ENCODE data around the gene WIZ.
"Not testable (repeated sequence)": the region's sequence is repeated elsewhere in the genome, so short reads cannot be mapped to it uniquely, and the experiment has no call there.

The WIZ gene

DNA sequence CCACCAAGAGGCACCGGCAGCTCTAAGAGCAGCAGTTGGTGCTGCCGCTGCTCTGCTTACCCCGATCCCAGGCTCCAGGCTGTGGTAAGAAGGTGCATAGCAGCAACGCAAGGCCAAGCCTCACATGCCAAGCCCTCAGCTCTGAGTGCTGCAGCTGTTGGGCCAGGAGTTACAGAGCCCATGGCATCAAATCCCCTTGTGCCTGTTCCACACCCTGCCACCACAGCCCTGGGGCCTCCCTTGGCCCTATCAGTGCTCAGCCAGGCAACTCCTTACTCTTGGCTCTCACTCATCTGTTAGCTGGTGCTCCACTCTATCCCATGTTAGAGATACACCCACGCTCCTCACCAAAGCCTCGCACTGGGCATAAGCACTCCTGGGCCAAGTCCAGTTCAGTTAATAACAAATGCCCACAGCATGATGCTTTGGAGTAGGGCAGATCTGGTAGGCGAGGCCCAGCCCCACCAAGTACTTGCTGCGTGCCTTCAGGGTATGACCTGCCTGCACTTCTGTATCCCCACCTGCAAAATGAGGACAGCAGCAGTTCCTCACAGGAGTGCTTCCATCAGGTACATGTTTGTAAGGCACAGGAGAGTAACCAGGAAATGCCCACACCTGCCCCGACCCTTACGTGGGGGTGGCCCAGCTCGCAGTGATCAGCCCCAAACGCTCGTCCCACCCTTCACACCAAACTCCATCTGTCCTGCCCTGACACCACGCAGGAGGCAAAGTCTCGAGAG lies 47.2 kb downstream of the WIZ start:
- no peak for DNase-seq

DNA sequence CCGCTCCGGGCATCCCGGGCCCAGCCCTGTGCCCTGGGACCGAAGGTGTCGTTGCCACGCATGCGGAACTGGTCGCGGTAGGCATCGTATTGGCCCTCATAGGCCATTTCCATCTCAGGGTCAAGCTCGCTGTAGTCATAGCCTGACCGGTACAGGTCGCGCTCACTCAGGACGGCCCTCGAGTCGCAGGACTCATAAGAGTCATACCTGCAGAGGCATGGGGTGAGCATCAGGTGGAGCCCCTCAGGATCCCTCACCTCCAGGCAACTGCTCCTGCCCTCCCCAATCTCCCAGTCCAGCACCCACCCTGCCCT lies 48.4 kb downstream of the WIZ start:
- DNase-seq = no peak

DNA sequence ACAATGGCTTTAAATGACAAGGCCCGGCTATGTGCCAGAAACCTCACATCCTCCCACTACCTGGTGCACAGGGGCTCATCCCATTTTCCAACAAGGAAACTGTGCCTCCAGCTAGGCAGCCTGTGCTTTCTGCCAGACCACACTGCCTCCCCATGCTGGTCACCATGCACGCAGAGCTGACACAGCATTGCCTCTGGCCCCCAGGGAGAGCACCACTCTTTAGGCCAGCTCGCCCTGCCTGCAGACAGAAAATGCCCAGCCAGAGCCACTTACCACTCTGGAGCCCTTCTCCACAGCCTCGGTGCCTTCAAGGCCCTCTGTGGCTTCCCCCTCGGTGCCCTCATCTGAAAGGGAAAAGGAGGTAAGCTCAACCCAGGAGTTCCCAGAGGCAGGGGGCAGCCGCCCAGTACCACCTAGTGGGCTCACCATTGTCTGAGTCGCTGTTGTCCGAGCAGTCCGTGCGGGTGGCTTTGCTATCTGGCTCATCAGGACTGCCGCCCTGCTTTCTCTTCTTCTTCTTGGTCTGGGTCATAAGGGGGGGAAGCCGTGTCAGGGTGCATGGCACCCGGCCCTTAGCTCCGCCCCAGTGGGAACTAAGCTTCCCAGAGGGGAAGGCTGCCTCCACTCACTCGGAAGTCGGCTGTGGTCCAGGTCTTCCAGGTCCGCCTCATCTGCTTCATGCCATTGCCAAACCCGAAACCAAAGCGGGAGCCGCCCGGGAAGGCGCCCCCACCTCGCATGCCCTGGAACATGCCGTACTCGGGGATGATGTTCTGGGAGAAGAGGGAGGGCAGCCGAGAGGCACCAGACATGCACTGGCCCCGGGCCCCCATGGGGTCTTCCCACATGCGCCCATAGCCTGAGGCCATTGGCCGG lies 49.0 kb downstream of the WIZ start:
- no peak for DNase-seq

DNA sequence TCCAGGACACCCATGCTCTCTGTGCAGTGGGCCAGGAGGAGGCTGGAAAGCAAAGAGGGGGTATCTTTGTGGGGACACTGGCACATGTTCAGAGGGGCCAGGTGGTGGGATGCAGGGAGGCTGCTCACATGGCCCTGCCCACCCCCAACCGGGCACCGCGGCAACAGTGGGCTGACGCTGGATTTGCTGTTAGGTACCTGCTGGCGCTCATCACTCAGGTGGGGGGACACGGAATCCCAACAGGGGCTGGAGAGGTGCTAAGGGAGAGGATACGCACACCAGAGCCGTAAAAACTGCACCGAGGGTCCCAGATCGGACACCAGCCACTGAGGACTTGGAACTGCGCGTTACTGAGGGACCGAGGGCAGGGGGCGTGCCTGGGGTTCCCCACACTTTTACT lies 50.1 kb downstream of the WIZ start:
- DNase-seq = no peak

DNA sequence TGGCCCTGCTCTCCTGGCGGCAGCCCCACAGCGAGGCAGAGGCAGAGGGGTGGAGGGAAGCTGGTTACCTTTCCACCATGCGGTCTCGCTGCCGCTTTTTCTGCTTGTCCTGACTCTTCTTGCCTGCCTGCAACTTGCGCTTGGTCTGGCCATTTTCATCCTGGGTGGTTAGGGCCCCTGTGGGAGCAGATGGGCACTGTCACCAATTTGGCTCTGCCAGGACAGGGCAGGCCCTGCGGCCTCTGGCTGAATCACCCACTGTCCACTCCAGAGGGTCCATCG lies 50.6 kb downstream of the WIZ start:
- DNase-seq = no peak

DNA sequence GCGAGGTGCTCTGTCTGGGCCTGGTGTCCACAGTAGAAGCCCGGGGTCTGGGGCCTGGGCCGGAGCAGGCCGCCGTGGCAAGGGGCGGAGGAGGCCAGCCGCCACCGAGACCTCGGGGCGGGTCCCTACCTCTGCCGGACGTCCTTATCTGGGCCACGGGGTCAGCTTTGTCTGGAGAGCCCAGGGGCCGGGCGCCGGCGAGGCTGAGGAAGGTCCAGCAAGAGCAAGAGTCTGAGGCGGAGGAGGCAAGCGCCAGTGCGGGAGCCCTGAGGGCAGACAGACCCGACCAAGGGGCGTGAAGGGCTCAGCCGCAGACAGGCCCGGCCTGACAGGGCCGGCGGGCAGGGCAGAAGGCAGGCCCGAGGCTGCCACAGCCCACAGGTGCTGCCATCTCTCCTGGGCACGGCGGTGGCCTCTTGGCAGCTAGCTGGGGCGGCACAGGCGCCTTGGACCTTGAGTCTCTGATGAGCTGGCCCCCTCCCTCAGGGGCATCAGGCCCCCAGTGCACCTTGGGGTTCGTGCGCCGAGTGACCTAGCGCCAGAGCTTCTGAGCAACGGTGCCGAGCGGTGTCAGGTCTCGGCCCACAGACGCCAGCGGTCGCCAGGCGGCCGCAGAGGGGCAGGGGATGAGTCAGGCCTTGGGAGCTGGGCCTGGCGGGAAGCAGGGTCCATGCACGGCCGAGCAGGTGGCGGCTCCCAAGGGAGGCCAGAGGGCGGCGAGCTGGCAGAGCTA lies 51.1 kb downstream of the WIZ start:
- no peak for DNase-seq

DNA sequence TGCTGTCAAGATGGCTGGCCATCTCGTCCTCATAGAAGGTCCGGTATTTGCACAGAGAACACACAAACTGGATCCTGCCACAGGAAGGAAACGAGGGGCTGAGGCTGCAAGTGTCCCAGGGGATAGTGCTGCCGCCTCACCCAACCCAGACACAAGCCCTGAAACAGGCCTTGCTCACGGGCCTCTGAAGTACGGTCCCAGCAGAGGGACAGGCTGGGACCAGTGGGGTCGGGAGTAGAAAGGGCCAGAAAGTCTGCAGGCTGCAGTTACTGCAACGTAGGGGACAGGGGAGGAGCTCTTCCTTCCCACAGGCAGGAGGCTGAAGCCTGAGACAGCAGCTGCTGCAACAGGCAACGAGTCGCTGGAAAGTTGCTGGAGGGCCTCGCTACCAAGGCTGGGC lies 52.0 kb downstream of the WIZ start:
- DNase-seq = no peak

DNA sequence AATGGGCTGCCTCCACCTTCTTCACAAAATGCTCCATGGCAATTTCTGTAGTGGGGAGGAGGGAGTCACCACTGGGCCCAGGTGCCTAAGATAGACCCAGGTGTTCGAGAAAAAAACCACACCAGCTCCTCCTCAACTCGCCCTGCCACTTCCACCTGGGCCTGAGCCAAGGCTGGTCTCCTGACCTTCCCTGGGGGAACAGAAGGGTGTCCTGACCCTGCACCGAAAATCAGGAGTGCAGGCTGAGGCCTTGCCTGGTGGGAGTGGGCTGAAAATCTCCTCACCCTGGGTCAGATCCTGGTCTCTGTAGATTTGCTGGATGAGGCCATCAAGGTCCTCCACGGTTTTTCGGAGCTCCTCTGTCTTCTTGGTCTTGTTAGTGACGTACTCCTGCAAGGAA lies 52.5 kb downstream of the WIZ start:
- no peak for DNase-seq

DNA sequence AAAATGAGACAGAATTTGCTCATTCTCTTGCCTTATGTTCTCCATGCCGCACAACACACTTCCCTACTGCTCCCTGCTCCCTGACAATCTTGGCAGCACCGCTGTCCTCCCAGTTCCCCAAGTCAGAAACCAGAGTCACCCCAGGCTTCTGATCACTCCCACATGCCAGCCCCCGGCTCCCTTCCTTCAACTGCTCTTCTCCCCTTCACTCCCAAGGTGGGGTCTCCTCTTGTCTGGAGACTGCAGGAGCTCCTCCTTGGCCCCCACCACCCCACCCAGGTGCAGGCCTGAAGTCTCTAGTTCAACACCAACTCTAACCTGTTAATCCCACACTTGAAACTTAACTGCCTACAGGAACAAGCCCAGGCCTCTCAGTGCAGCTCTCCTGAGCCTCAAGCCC lies 53.3 kb downstream of the WIZ start:
- no peak for DNase-seq

DNA sequence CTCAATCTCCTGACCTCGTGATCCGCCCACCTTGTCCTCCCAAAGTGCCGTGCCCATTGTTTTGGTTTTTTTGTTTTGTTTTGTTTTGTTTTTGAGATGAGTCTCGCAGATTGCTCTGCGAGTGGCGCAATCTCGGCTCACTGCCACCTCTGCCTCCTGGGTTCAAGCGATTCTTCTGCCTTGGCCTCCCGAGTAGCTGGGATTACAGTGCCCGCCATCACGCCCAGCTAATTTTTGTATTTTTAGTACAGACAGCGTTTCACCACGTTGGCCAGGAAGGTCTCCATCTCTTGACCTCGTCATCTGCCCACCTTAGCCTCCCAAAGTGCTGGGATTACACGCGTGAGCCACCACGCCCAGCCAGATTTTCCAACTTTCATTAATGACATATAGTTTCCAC lies 54.5 kb downstream of the WIZ start:
- not testable (repeated sequence) for DNase-seq

DNA sequence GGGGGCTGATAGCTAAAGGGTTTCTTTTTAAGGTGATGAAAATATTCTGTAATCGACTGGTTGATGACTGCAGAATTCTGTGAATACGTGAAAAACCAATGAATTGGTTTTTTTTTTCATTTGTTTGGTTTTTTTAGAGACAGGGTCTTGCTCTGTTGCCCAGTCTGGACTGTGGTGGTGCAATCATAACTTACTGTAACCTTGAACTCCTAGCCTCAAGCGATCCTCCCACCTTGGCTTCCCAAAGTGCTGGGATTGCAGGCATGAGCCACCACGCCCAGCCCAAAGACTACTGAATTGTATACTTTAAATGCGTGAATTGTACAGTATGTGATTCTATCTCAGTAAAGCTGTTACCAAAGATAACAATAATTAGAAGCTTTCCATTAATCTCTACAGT lies 55.3 kb downstream of the WIZ start:
- DNase-seq = no peak

DNA sequence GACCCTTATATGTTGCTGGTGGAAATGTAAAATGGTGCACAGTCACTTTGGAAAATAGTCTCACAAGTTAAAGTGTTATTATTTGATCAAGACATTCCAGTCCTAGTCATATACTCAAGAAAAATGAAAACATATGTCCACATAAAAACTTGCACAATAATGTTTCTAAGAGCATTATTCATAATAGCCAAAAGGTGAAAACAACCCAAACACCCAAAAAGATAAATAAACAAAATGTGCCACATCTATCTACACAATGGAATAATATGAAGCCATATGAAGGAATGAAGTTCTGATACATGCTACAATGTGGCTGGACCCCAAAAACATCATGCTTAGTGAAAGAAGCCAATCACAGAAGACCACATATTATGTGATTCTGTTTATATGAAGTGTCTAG lies 55.8 kb downstream of the WIZ start:
- no peak for DNase-seq

DNA sequence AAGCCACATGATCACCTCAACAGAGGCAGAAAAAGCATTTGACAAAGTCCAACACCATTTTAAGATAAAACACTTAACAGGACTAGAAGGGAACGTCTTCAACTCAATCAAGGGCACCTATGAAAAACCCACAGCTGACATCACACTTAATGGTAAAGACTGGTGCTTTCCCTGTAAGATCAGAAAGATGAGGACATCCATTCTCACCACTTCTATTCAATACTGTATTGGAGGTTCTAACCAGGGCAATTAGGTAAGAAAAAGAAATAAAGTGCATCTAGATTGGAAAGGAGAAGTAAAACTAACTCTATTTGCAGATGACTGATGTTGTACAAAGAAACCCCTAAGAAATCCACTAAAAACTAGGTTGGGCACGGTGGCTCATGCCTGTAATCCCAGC lies 58.9 kb downstream of the WIZ start:
- DNase-seq = no peak

DNA sequence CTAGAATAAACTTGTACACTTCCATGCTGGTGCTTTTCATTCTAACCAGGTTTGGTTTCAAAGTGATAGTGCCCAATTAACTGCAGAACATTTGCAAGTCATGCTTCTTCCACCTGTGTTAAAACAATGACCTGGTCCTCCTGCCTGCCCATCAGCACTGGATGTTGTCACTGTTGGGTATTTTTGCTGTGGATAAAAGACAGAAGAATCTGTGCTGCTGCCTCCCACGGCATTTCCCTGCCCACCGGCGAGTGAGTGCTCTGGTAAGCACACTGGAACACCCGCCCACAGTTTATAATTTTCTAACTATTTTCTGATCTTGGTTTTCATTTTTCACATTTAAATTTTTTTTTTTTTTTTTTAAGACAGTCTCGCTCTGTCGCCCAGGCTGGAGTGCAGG lies 67.9 kb downstream of the WIZ start:
- no peak for DNase-seq

DNA sequence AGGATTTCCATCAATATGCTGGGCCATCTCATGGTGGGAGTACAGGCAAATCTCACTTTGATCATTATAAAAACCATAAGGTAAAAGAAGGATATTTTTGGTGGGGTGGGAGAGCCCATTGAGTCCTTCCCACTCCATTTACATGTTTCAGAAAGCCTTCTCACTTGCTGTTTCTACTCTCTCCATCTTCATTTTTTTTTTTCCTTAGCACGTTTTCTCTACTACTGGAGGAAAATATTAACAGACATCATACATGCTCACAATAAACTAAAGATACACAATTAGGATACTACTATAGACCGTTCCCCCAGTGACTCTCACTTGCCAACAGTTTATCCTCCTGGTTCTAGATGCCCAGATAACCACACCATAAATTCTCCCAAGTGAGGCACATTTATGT lies 68.3 kb downstream of the WIZ start:
- no peak for DNase-seq

DNA sequence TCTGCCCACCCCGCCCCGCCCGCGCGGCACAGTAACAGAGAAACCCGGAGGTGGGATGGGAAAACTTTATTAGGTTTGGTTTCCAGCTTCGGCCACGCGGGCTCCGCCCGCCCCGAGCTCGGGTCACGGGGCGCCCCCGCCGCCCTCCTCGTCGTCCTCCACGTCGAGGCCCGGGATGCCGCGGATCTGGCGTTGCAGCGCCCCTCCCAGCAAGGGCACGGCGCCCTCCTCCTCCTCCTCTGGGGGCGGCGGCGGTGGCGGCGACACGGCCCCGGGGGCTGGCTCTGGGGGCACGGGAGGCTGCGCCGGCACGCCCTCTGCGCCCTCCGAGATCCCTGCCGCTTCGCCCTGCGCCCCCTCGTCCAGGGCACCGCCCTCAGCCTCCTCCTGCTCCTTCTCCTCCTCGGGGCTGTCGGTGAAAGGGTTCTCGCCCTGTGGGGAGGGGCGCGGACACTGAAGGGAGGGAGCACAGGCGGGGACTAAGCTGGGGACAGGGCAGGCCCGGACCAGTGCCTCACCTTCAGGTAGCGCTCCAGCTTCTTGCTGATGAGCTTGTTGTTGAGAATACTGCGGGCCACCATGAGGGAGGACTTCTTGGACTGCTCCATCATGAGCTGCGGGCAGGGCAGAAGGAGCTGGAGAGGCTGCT lies 69.6 kb downstream of the WIZ start:
- DNase-seq = peak; percentile 49

DNA sequence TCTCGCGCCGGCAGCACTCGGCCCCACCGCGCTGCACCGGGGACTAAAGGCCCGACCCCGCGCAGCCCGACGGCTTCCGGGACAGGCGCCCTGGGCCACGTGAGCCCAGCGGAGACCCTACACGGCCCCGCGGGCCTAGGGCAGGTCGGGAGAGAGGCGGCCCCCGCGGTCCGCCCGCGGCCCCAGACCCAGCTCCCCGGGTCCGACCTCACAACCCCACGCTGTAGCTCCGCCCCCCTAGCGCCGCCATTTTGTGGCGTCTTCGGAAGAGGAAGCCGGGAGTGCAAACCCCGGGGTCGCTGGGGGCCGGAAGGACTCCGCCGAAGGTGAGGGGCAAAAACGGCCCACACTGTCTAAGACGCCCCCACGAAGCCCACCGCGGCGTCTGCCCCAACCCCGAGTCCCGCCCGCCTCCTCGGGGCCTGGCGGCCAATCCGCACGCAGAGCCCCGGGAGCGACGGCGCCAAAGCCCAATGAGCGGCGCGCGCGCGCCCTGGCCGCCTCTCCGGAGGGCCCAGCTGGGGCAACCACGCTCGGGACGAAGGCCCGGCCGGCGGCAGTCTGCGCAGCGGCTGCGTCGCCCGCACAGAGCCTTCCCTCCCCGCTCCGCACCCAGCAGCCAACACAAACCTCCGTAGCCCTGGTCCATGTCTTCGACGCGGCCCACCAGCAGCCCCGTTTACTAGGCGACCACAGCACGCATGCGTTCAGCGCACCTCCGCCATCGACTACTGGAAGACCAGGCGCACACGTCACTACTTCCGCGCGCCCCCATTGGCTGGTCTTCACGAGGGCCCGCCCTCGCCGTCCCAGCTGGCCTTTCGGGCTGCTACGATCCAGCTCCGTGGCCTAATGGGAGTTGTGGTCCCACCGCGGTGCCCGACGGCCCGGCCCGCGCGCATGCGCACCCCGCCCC lies 70.4 kb downstream of the WIZ start, which contains the start of gene AKAP8:
AKAP8 (minus strand) TSS at position 705 of the 916 bp plus-strand sequence; CDS start at position 649, 56 bp downstream.
- DNase-seq = peak; percentile 98

DNA sequence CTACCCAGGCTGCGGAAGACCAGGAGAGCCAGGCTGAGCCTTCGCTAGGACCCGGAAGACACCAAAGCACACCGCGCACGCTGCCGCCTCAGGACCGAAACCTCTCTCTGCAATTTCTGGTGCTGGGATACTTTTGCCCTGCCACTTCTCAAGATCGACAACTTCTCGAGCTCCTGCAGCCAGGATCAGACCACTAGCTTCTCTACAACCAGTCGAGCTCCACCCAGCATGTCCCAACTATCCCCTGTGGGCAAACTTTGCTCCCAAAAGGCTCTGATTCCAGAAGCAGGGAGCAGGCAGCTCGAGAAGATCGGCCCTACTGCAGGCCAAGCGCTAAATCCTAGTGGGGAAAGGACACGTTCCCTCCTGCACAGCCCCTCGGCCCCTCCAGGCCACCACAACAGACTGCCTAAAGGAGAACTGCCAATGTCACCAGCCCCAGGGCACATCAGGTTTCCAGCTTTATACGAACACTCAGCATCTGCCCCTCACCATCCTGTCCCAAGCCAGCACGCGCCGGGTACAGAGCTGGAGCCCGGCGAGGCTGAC lies 71.1 kb downstream of the WIZ start:
- no peak for DNase-seq

DNA sequence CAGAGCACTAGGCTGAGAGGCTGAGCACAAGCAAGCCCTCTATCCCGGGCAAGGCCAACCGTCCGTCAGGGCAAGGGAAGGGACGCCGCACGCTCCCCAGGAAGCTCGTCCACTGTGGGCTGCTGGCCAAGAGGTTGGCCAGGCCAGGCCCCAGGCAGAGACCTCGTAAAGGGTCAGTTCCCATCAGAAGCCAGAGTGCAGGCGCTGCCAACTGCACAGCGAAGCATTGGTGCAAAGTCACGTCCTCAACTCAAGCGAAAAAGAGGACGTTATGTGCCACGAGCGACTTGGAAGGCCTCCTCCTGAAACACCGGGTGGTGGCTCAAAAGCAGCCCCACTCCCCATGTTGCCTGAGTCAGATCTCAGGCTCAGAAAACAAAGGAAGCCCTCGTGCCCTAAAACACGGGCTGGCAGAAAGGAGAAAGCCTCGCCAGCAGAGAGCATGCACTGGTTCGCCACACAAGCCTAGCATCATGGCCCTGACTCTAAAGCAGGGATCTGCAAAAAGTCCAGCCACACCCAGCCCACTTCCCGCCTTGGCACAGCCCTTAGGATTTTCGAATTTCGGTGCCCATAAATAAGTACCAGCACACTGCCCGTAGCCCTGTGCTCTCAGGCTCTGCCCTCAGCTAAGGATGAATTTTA lies 74.8 kb downstream of the WIZ start:
- no peak for DNase-seq

DNA sequence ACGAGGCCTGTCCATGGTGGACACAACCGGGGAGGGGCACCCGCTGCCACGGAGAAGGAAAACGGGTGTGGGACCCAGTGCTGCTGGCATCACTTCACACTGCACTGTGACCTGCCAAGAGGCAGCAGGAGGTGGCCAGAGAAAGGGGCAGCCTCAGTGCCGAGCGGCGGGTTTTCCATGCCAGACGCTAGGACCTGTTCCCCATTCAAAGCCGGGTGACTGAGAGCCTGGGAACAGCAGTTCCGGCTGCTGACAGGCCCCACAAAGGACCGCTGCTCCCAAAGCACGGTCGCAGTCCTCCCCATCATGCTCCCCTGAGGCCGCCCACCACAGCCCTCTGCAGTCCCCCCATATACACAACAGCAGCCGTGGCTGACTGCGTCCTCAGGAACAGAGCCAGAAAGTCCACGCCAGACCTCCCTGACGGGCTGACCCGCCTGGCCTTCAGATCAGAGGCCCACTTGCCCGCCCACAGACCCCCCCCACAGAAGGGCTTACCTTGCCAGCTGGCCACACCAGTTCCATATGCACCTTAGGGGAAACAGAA lies 75.6 kb downstream of the WIZ start:
- no peak for DNase-seq

DNA sequence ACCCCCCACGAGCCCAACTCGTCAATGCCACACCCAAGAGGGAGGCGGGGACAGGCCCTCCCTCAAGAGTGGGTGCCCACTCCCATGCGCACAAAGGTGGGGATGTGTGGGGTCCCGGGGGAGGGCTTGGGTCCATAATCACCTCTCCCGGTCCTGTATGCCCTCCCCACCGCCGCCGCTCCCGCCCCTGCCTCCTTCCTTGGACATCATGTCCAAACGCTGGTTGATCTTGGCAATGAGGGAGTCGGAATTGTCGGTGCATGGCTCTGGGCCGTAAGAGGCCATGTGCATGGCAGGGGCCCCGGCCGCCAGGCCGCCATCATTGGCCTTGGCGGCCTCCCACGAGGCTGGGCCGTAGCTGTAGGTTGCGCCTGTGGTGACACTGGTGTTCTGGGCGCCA lies 76.1 kb downstream of the WIZ start:
- no peak for DNase-seq
